NCI-H146 treated with DMSO at 0.1 percent for 48 hours (cell line): ENCODE results near the gene SH3GLB2.

Experiments
- DNase-seq: peaks from one replicate; lab custom pipeline; 2025; ENCODE audit not compliant: unreplicated experiment; lab: John Stamatoyannopoulos, UW

Gene SH3GLB2

DNA sequence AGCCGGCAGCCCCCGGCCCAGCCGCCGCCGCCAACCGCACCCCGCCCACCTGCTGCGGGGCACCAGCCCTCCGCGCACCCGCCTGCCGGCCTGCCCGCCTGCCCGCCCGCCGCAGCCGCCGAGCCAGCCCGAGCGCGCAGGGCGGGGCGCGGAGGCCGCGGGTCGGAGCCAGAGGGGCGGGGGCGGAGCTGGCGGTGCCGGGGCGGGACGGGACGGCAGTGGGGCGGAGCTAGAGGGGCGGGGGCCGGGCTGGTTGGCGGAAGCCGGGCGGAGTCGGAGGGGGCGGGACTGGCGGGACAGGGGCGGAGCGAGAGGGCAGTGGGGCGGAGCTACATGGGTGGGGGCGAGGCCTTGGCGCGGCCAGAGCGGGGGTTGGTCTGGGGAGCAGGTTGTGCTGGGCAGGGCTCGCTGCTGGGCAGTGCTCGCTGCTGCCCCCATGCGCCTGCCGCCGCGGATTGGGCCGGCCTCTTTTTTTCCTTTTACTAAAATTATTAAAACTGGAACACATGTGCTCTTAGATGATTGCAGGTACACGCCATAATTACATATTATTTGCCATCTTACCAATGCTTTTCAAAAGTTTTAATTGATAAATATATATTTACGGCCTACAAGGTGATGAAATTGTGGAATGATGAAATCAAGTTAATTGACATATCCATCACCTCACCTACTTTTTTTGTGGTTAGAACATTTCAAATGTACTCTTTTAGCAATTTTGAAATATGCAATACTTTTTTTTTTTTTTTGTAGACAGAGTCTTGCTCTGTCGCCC lies at the start of gene SH3GLB2:
TSS of gene SH3GLB2 (minus strand) at position 140 of the 775 bp plus-strand sequence. CDS start 177 bp downstream, outside the sequence.
- peak; percentile 57 for DNase-seq

DNA sequence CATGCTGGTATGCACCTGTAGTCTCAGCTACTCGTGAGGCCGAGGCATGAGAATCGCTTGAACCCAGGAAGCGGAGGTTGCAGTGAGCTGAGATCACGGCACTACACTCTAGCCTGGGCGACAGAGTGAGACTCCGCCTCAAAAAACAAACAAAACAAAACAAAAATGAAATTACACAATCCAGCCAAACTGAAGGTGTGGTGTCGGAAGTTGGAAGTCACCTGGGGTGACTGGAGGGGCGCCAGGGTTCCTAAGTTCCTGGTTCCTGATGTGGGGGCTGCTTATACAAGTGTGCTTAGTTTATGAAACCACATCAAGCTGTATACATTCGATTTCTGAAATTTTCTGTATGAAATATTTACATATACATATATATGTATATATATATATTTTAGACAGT lies 49.1 kb upstream of the SH3GLB2 start:
- DNase-seq: no peak

DNA sequence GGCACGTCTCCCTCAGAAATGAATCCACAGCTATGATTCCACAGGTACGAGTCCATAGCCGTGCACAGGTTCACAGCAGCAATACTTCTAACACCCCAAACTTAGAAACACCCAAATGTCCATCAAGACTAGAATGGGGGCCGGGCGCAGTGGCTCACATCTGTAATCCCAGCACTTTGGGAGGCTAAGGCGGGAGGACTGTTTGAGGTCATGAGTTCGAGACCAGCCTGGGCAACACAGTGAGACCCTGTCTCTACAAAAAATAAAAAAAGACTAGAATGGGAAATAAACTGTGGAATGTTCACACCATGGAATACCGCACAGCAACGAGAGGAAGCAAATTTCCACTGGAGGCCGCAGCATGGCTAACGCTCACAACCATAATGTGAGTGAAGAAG lies 48.5 kb upstream of the SH3GLB2 start:
- DNase-seq: no peak

DNA sequence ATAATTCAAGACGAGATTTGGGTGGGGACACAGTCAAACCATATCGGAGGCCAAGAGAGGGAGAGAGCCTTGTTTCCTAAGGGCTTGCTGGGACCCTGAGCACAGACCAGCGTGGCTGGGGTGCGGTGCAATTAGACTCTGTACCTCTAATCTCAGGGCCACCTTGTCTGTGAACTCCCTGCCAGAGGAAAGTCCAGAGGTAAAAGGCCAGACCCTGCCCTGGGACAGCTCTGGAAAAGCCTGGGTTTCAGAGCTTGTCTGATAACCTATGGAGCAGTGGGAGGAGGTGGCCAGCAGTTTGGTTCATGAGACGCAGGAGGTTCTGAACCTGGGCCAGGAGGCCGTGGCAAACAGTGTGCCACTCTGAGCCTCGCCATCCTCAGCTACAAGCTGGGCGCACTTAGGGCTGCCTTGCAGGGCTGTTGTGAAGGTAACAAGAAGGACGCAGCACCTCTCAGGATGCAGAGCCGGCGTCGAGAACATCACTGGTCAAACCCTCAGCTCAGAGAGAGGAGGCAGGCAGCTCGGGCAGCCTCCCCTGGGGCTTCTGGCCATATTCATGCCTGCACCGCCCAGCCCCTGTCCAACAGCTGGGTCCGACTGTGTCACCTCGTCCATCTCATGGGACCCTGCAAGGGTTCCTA lies 48.0 kb upstream of the SH3GLB2 start:
- no peak for DNase-seq

DNA sequence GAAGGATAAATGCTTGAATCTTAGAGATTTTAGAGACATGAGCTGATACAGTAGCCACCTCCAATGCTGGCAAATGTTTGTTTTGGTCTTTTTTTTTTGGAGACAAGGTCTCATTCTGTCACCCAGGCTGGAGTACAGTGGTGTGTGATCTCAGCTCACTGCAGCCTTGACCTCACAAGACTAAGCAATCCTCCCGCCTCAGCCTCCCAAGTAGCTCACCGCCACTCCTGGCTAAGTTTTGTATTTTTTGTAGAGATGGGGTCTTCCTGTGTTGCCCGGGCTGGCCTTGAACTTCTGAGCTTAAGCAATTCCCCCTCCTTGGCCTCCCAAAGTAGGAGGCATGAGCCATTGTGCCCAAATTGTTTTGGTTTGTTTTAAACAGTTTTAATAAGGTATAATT lies 46.0 kb upstream of the SH3GLB2 start:
- no peak for DNase-seq

DNA sequence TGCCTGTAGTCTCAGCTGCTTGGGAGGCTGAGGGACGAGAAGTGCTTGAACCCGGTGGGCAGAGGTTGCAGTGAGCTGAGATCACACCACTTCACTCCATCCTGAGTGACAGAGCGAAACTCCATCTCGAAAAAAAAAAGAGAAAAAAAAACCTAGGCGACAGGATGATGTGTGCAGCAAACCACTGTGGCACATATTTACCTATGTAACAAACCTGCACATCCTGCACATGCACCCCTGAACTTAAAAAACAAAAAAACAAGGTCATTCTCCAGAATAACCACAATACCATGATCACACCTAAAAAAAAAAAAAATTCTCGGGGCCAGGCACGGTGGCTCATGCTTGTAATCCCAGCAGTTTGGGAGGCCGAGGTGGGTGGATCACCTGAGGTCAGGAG lies 45.3 kb upstream of the SH3GLB2 start:
- DNase-seq: no peak

DNA sequence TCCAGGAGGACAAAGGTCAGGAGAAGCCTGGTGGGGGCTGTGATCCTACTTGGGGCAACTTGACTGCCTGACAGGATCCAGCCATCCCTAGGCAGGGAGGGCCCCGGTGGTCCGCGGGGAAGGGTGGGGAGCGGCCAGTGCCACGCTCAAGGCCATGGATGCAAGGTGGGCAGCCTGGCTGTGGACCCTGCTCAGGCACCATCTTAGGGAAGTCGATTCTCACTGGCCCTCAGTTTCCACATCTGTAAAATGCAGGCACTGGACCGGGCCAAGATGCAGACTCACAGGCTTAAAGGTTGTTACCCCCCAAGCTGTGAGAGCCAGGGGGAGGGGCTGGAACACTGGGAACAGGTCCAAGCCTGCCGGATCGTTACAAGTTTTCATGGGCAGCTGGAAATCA lies 44.0 kb upstream of the SH3GLB2 start:
- DNase-seq: no peak

DNA sequence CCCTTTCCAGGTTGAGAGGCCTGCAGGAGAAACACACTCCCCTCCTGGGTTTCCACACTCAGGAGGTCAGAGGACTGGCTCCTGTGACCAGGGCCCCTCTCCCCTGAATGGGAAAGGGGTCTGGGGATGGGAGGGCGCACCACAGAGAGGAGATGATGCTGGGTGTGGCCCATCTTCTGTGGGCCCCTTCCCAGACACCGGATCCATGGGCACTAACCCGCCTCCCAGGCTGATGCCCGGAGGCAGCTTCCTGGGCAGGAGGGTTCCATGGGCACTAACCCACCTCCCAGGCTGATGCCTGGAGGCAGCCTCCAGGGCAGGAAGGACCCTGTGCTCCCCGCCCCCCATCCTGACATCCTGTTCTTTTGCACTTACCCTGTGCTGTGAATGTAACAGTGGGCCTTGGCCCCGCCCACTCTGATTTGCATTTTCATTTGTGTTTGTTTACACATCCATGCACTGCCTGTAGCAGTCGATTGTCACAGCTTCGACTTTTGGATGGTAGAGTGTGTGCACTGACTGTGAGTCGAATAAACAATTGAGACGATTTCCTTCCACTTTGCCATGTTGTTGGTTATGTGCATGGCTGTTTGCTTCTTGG lies 43.5 kb upstream of the SH3GLB2 start:
- no peak for DNase-seq

DNA sequence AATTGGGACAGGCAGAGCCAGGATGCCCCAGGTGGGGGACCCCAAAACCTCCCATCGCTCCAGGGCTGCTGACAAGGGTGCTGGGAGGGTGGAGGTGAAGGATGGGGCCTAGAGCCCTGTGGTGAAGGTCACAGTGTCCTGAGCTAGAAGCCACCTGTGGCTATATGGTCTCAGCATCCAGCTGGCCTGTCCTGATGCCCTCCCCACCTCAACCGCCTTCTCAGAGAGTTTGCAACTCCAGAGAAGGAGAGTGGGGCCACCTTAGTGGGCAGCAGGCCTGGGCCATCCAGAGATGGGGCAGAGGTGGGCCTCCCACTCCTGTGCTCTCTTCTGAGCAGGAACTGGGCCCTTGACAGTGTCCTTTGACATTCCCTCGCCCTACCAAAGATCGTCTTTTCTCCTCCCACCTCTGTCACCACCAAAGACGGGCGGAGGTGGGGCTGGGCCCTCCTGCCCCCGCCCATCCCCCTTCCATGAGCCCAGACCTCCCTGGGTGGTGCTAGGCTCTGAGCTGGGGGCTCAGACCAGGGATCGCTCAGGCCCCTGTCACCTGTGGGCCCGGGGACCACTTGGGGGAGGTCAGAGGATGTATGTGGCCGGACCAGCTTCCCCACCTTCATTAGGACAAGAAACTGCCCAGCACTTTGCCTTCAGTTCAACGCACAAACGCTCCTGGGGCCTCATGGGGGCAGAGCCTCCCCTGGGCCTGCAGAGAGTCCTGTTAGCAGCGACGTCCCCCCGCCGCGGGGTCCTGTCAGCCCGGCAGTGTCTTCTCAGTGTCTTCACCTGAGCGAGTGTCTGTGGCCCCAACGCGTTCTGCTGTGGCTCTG lies 42.8 kb upstream of the SH3GLB2 start:
- DNase-seq: no peak

DNA sequence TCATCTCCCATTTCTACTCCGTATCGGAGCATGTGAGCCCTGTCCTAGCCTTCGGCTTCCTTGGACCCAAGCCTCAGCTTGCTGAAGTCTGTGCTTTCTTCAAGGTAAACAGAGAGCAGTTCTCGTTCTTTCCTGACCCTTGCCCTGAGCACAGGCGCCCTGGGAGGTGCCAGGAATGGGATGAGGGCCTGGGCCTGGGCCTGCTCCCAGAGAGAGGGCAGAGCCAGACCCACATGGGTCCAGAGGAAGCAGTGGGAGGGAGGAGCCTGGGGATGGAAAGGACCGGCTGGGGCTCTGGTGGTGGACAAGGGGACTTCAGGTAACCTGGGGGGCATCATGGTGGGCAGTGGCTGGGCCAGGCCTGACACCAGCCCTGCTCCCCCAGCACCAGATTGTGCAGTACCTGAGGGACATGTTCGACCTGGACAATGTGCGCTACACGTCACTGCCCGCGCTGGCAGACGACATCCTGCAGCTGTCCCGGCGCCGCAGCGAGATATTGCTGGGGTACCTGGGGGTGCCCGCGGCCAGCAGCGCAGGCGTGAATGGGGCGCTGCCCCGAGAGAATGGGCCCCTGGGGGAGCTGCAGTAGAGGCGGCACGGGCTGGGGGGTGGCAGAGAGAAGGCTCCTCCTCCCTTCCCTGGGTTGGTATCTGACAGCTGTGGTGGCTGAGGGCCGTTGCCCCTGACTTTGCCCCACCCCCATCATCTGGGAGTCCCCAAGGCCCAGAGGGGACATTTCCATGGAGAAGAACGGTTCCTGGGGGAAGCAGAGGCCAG lies 41.9 kb upstream of the SH3GLB2 start:
- DNase-seq: no peak

DNA sequence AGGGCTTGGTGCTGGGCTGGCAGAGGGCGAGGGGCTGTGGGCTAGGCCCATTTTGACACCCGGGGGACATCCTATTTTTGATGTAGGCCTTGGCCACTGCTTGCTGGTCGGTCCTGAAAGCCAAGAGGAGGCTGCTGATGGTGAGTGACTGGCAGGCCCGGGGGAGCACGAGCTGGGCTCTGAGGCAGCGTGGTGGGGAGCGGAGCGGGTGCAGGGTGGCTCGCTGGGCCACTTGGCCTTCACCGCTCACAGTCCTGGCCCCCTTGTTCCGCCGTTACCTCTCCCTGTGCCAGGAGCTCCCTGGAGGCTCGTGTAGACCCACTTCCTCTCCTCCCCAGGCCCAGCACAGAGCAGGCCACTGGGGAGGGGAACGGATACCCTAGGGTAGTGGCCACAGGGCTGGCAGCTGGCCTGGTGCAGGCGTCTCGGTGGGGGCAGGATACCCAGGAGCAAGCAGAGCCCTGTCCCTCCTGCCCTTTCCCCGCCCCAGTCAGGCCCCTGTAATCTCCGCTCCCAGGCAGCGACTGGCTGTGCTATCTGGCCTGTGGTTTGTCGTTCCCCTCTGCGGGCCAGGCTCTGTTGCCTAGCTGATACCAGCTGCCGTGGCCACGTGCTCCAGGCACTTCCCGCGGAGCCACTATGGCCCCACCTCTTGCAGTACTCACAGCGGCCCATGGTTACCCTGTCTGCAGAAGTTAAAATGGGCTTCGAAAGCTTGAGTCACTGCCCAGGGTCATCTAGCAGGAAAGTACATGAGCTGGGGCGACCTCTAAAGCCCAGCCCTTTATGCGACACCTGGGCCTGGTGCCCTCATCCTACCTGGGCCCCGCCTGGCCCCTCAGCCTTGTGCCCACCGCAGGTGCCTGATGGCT lies 41.1 kb upstream of the SH3GLB2 start:
- no peak for DNase-seq

DNA sequence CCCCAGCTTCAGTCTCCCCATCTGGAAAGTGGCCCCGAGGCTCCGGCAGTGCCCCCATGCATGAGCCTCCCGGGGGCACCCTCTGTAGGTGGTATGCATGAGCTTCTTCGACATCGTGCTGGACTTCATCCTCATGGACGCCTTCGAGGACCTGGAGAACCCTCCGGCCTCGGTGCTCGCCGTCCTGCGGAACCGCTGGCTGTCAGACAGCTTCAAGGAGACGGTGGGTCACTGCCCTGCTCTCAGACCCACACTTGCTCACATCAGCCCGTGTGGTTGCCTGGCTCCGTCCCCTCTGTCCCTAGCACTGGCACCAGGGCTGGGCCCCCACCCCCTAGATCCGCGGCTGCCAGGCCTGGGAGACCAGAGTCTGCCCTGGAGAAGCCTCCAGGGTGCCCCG lies 40.0 kb upstream of the SH3GLB2 start:
- no peak for DNase-seq

DNA sequence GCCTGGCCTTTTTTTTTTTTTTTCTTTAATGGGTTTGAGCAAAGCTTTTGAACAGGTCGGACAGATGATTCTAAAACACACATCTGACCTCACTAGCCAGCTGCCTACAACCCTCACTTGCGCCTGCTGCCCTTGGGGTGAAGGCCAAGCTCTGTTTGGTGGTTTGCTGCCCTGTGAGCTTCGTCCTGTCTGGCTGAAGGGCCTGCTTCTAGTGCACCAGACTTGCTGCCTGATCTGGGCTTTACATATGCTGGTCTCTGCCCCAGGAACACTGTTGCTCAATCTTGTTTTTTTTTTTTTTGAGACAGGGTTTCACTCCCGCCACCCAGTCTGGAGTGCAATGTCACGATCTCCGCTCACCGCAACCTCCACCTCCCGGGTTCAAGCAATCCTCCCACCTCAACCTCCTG lies 36.4 kb upstream of the SH3GLB2 start:
- no peak for DNase-seq

DNA sequence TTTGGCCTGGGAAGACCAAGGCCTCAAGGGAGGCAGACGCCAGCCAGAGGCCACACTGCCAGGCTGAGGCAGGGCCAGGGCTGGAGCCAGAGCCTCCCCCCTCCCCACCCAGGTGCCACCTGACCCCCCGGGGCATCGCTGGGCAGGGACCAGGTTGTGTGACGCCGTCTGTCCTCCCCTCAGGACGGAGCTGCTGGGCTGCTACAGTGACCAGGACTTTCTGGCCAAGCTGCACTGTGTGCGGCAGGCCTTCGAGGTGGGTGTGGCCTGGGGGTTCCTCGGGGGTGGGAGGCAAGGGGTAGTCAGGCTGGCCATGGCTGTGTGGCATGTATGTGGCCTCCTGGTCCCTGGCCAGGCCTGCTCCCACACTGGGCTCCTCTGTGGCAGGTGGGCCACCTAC lies 34.9 kb upstream of the SH3GLB2 start:
- no peak for DNase-seq

DNA sequence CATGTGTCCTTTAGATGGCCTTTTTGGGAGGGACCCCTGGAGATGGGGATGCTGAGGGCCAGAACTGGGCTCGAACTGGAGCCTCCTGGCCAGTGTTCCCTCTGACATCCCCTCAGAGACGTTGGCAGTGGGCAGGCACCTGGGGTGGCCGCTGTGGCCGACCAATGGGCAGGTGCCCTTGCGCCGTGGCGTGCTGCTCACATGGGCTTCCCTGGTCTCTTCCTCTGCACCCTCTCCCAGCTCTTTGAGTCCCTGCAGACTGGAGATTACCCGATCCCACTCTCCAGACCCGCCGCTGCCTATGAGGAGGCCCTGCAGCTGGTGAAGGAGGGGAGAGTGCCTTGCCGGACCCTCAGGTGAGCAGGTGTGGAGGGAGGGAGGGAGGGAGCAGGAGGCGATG lies 32.9 kb upstream of the SH3GLB2 start:
- no peak for DNase-seq

DNA sequence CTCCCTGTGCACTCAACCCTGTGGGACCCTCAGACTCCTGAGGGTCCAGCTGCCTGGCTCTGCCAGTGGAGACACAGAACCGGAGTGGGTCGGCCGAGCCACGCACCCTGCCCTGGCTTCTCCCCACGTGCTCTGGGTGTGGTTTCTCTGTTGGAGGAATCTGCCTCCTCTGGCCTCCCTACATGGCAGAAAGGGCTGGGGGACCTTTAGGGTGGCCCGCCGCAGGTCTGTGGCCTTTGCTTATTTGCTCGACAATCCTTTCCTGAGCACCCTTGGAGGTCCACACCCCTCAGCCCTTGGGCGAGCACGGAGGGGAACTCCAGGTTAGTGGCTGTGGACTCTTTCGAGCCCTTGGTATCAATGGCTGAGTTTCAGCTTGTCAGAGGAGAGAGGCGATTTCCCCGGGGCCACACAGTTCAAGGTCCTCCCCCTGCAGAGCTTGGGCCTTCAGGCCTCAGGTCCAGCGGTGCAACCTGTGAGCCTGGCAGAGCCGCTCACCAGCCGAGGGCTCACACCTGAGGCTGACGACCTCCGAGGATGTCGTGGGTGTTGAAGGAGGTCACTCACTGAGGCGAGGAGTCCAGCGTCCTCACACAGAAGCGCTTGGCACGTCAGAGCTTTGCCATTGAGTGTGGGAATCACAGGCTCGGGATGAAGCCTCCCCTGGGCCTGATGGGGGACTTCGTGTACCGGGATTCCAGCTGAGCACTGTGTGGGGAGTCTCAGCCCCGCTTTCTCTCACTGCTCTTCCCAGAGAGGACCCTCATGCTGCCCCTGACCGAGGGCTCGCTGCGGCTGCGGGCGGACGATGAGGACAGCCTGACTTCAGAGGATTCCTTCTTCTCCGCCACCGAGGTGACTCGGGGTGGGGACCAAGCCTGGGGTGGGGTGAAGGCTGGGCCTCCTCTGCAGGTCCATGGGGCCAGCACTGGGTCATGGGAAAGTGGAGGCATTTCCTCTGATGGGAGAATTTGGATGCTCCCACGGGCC lies 32.0 kb upstream of the SH3GLB2 start:
- no peak for DNase-seq

DNA sequence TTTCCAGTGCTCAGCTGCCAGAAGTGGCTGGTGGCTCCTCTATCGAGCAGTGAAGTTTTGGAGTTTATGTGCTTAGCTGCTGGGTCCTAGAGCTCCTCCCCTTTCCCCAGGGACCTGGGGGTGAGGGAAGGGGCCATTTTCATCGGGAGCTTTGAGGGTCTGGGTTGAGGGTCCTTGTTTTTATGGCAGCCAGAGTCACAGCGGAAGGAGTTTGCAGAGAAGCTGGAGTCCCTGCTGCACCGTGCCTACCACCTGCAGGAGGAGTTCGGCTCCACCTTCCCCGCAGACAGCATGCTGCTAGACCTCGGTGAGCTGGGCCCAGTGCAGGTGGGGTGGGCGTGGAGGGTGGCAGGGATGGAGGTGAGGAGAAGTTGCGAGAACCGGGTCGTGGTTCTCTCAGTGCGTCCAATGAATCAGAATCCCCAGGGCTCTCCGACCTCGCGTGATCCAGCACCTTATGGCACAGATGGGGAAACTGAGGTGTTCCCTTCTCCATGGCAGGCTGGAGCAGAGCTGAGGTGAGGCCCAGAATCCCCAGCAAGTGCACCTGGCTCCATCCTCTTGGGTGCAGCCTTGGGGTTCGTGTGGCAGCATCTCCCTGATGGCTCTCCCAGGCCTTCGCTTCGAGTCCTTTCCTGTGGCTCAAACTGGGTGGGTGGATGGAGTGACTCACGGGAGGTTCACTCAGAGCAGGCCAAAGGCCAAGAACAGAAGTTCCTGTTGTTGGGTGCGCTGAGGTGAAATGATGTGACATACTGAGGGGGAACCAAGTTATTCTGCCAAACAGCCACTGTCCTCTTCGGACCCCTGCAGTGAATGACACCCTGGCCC lies 31.0 kb upstream of the SH3GLB2 start:
- DNase-seq: no peak
